Endodermal cell (in vitro differentiated cells): ENCODE results near the gene SPINT1. TPM values are rescaled to one million over a fixed set of nuclear protein-coding genes. Genes with fewer than 3 reads are reported as not detected.

Source experiments
- DNase-seq: peaks from one replicate; pipeline ENCODE4 v3.0.0-alpha.2; 2017
- H3K27ac ChIP-seq: 2 replicates; pipeline ENCODE4 v1.5.1; 2013; ENCODE audit warnings: mild to moderate bottlenecking, low read depth, low read length, moderate library complexity
- H3K27me3 ChIP-seq: 2 replicates; pipeline ENCODE4 v1.6.1; 2013; ENCODE audit warnings: mild to moderate bottlenecking, low read length, moderate library complexity; ENCODE audit not compliant: insufficient read depth, control insufficient read depth, poor library complexity, severe bottlenecking
- H3K36me3 ChIP-seq: 2 replicates; pipeline ENCODE4 v1.7.0; 2013; ENCODE audit warnings: mild to moderate bottlenecking, low read length, moderate library complexity; ENCODE audit not compliant: control insufficient read depth, insufficient read depth
- H3K4me1 ChIP-seq: one replicate; pipeline ENCODE4 v1.7.0; 2013; ENCODE audit warnings: low read length; ENCODE audit not compliant: control insufficient read depth, insufficient read depth
- H3K4me3 ChIP-seq: 2 replicates; pipeline ENCODE4 v1.5.1; 2013; ENCODE audit warnings: mild to moderate bottlenecking, low read length, moderate library complexity
- H3K9ac ChIP-seq: 2 replicates; pipeline ENCODE4 v1.6.1; 2013; ENCODE audit warnings: mild to moderate bottlenecking, low read length, moderate library complexity; ENCODE audit not compliant: poor library complexity, severe bottlenecking; ENCODE audit errors: extremely low read depth
- H3K9me3 ChIP-seq: 2 replicates; pipeline ENCODE4 v1.6.1; 2013; ENCODE audit warnings: mild to moderate bottlenecking, low read length, moderate library complexity; ENCODE audit not compliant: control insufficient read depth
- H3K27ac Mint-ChIP-seq: 2 replicates; pipeline ENCODE4 v1.8.0; 2020; ENCODE audit warnings: mixed read lengths
- H3K27me3 Mint-ChIP-seq: 2 replicates; pipeline ENCODE4 v1.8.0; 2021; ENCODE audit warnings: mild to moderate bottlenecking, mixed read lengths; ENCODE audit not compliant: insufficient read depth
- H3K36me3 Mint-ChIP-seq: 2 replicates; pipeline ENCODE4 v1.8.0; 2020; ENCODE audit warnings: low read depth, mixed read lengths
- H3K4me1 Mint-ChIP-seq: 2 replicates; pipeline ENCODE4 v1.8.0; 2020; ENCODE audit warnings: mixed read lengths
- H3K4me3 Mint-ChIP-seq: 2 replicates; pipeline ENCODE4 v1.8.0; 2020; ENCODE audit warnings: mild to moderate bottlenecking, moderate library complexity, mixed read lengths
- H3K9me3 Mint-ChIP-seq: 2 replicates; pipeline ENCODE4 v1.8.0; 2020; ENCODE audit warnings: mild to moderate bottlenecking, mixed read lengths
- WGBS, 2 experiments: methylation state at CpG; one replicate each; pipeline versions ENCODE4 v1.1.5 to v1.1.7; 2013; ENCODE audit warnings: missing lambda C conversion rate in 2 of 2, mixed read lengths in 1 of 2; ENCODE audit not compliant: insufficient coverage in 1 of 2, insufficient read length in 1 of 2; 5-methylcytosine and 5-hydroxymethylcytosine counted together
- total RNA-seq, 2 donors: library from RNA; stranded (reverse); fragmentation: NEBNext Ultra II Directional in 1 of 2; extraction: Animal tissue kit (Norgen Biotek cat#: 25700) in 1 of 2; gene quantifications; 2 replicates in 1 of 2; 3 replicates in 1 of 2; pipeline ENCODE4 v1.2.1, GENCODE V29; 2021
- TF ChIP-seq, protein P1 (sequence below): fragments of 200-600 bp; sonication (generic); conservative IDR thresholded peaks from 2 replicates; pipeline ENCODE4 v1.5.0; 2021; ENCODE audit warnings: antibody characterized with exemption, mild to moderate bottlenecking

Gene SPINT1
- total RNA-seq, 2 donors from 2014 or later, result 129 to 141 TPM

DNA sequence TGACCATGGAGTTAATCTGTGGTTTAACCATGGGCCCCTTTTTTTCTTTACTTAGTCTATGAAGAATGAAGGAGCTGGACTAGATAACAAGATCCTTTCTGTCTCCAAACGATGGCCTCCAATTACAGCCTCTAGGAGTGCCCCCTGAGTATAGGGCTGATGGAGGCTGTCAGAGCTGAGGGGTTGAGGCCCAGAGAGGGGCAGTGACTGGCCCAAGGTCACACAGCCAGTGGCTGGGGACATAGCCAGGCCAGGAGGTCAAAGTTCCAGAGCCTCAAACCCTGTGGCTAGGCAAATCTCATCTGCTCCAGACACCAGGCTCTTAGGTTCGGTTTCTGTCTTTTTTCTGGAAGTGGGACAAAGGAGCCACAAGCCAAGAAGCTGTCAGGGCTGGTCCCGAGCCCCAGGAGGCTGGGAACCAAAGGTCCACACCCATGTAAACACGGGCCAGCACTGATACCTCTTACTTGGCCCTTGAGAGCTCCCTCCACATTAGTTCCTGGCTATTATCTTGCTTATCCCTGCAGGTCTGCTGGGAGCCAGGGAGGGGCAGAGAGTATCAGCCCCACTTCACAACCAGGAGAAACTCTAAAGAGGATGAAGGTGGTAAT is 19.9 kb downstream of the SPINT1 start:
- 83 to 100% methylated on average over 1 to 4 of the region's 4 CpGs for WGBS, 2 experiments
- no peaks in the 10 kb centered on the region for H3K27me3 ChIP-seq
- Mint-ChIP-seq H3K9me3 (no peaks in the 10 kb centered on the region), H3K4me3 (no peak overlapping the region), H3K27me3 (peaks cover 2% of the 10 kb centered on the region), H3K27ac (no peak overlapping the region), H3K36me3 (peaks cover 3% of the 10 kb centered on the region), H3K4me1 (peaks cover 4% of the 10 kb centered on the region)
- no peak overlapping the region for H3K27ac ChIP-seq
- no peaks in the 10 kb centered on the region for H3K9me3 ChIP-seq
- no peaks in the 10 kb centered on the region for H3K36me3 ChIP-seq
- DNase-seq, result no peak
- TF ChIP-seq, protein P1, sequence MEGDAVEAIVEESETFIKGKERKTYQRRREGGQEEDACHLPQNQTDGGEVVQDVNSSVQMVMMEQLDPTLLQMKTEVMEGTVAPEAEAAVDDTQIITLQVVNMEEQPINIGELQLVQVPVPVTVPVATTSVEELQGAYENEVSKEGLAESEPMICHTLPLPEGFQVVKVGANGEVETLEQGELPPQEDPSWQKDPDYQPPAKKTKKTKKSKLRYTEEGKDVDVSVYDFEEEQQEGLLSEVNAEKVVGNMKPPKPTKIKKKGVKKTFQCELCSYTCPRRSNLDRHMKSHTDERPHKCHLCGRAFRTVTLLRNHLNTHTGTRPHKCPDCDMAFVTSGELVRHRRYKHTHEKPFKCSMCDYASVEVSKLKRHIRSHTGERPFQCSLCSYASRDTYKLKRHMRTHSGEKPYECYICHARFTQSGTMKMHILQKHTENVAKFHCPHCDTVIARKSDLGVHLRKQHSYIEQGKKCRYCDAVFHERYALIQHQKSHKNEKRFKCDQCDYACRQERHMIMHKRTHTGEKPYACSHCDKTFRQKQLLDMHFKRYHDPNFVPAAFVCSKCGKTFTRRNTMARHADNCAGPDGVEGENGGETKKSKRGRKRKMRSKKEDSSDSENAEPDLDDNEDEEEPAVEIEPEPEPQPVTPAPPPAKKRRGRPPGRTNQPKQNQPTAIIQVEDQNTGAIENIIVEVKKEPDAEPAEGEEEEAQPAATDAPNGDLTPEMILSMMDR, result no peak
- H3K9ac ChIP-seq, result no peak overlapping the region
- no peak overlapping the region for H3K4me3 ChIP-seq
- no peaks in the 10 kb centered on the region for H3K4me1 ChIP-seq

DNA sequence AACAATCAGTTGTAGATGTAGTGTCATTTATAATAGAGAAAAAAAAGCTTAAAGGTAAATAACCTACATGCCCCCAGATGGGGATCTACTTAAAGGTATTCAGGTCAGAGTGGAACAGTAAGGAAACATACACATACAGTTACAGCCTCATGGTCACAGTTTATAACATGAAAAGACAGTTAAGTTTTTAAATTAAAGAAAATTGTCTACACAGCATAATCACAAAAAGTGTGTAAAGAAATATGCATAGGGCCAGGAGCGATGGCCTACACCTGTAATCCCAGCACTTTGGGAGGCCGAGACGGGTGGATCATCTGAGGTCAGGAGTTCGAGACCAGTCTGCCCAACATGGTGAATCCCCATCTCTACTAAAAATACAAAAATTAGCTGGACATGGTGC is 23.4 kb downstream of the SPINT1 start:
- H3K9me3 Mint-ChIP-seq, result no peaks in the 10 kb centered on the region
- H3K4me3 ChIP-seq, result no peak overlapping the region
- no peaks in the 10 kb centered on the region for H3K27me3 ChIP-seq
- H3K4me3 Mint-ChIP-seq, result no peak overlapping the region
- H3K27ac ChIP-seq, result no peak overlapping the region
- 90% methylated on average over 4 of the region's 4 CpGs for WGBS, 2 experiments
- peaks cover 9% of the 10 kb centered on the region for H3K4me1 Mint-ChIP-seq
- H3K36me3 Mint-ChIP-seq, result no peaks in the 10 kb centered on the region
- H3K9ac ChIP-seq, result no peak overlapping the region
- H3K9me3 ChIP-seq, result no peaks in the 10 kb centered on the region
- DNase-seq, result no peak
- TF ChIP-seq, protein P1, result no peak
- H3K27me3 Mint-ChIP-seq, result peaks cover 2% of the 10 kb centered on the region
- no peak overlapping the region for H3K27ac Mint-ChIP-seq
- H3K36me3 ChIP-seq, result no peaks in the 10 kb centered on the region
- H3K4me1 ChIP-seq, result no peaks in the 10 kb centered on the region

DNA sequence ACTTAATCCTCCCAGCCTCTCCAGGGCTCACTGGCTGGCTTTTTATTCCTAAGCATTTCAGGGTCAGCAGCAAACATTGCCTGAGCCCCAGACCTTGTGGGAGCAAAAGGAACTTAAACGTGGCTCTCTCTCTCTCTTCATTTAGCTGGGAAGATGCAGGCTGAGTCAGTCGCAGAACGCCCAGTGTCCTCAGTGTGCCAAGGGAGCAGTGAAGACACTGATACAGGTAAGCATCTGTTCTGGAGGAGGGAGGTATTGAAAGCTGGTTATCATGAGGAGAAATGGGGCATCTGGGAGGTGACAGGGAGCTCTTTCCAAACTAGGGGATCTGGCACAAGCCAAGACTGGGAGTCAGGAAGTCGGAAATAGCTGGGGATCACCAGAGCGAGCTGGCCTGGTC is 25.8 kb downstream of the SPINT1 start:
- TF ChIP-seq, protein P1, result no peak
- no peaks in the 10 kb centered on the region for H3K4me1 ChIP-seq
- no peak overlapping the region for H3K27ac ChIP-seq
- Mint-ChIP-seq H3K9me3 (no peaks in the 10 kb centered on the region), H3K4me1 (peaks cover 20% of the 10 kb centered on the region), H3K4me3 (no peak overlapping the region), H3K27me3 (peaks cover 5% of the 10 kb centered on the region), H3K27ac (no peak overlapping the region), H3K36me3 (no peaks in the 10 kb centered on the region)
- H3K27me3 ChIP-seq, result peaks cover 5% of the 10 kb centered on the region
- H3K9ac ChIP-seq, result no peak overlapping the region
- no peaks in the 10 kb centered on the region for H3K36me3 ChIP-seq
- DNase-seq, result no peak
- H3K9me3 ChIP-seq, result no peaks in the 10 kb centered on the region
- no peak overlapping the region for H3K4me3 ChIP-seq
- WGBS, 2 experiments, result 87 to 89% methylated on average over 3 to 5 of the region's 5 CpGs
